ENCODE results near the gene FTSJ3.

GRCh38 chr17:63816123-63816522 lies 11.3 kb downstream of the FTSJ3 start:
- no peak for TF ChIP-seq CTCF (conservative IDR thresholded peaks at IDR 0.05)
- no peak for TF ChIP-seq ZFX (IDR thresholded peaks at IDR 0.05)

All from C4-2B (cell line).